Measurements from ENCODE around the gene ADCY5. TPM values are rescaled to one million over a fixed set of nuclear protein-coding genes. Genes with fewer than 3 reads are reported as not detected.

ADCY5 gene
- total RNA-seq, 1 donor from 2014 or later: 10.6 TPM

GRCh38 chr3:123392368-123392767 is 56.5 kb downstream of the ADCY5 start:
- Mint-ChIP-seq H3K9me3 (ENCODE audit: unreplicated experiment) (no peaks in the 10 kb centered on the region), H3K27ac (ENCODE audit: unreplicated experiment) (no peak overlapping the region), H3K36me3 (ENCODE audit: unreplicated experiment) (peaks cover 2% of the 10 kb centered on the region), H3K27me3 (ENCODE audit: unreplicated experiment) (peaks cover 25% of the 10 kb centered on the region), H3K4me1 (ENCODE audit: unreplicated experiment) (peaks cover 46% of the 10 kb centered on the region), H3K4me3 (ENCODE audit: unreplicated experiment) (no peak overlapping the region)
- no peak for TF ChIP-seq CTCF (IDR thresholded peaks at IDR 0.05)
- DNase-seq (ENCODE audit: extremely low spot score, unreplicated experiment): no peak

GRCh38 chr3:123390865-123391600 is 57.9 kb downstream of the ADCY5 start:
- Mint-ChIP-seq H3K4me3 (ENCODE audit: unreplicated experiment) (no peak overlapping the region), H3K9me3 (ENCODE audit: unreplicated experiment) (no peaks in the 10 kb centered on the region), H3K27ac (ENCODE audit: unreplicated experiment) (peak overlapping the region; percentile 25), H3K36me3 (ENCODE audit: unreplicated experiment) (peaks cover 2% of the 10 kb centered on the region), H3K27me3 (ENCODE audit: unreplicated experiment) (peaks cover 31% of the 10 kb centered on the region), H3K4me1 (ENCODE audit: unreplicated experiment) (peaks cover 45% of the 10 kb centered on the region)
- no peak for TF ChIP-seq CTCF (IDR thresholded peaks at IDR 0.05)
- DNase-seq (ENCODE audit: extremely low spot score, unreplicated experiment): no peak

GRCh38 chr3:123389628-123389918 is 59.3 kb downstream of the ADCY5 start:
- TF ChIP-seq CTCF (IDR thresholded peaks at IDR 0.05): no peak
- Mint-ChIP-seq H3K27ac (ENCODE audit: unreplicated experiment) (no peak overlapping the region), H3K9me3 (ENCODE audit: unreplicated experiment) (no peaks in the 10 kb centered on the region), H3K36me3 (ENCODE audit: unreplicated experiment) (peaks cover 2% of the 10 kb centered on the region), H3K4me1 (ENCODE audit: unreplicated experiment) (peaks cover 51% of the 10 kb centered on the region), H3K27me3 (ENCODE audit: unreplicated experiment) (peaks cover 30% of the 10 kb centered on the region), H3K4me3 (ENCODE audit: unreplicated experiment) (no peak overlapping the region)
- DNase-seq (ENCODE audit: extremely low spot score, unreplicated experiment): no peak

- H3K4me3 Mint-ChIP-seq (ENCODE audit: unreplicated experiment): no peak overlapping the region
- H3K36me3 Mint-ChIP-seq (ENCODE audit: unreplicated experiment): peaks cover 2% of the 10 kb centered on the region
- peaks cover 28% of the 10 kb centered on the region for H3K27me3 Mint-ChIP-seq (ENCODE audit: unreplicated experiment)
- no peak for DNase-seq (ENCODE audit: extremely low spot score, unreplicated experiment)
- H3K9me3 Mint-ChIP-seq (ENCODE audit: unreplicated experiment): no peaks in the 10 kb centered on the region
- peaks cover 55% of the 10 kb centered on the region for H3K4me1 Mint-ChIP-seq (ENCODE audit: unreplicated experiment)
- no peak overlapping the region for H3K27ac Mint-ChIP-seq (ENCODE audit: unreplicated experiment)
- no peak for TF ChIP-seq CTCF (IDR thresholded peaks at IDR 0.05)
Measured at GRCh38 chr3:123388811-123389627, 59.9 kb downstream of the ADCY5 start.

- Mint-ChIP-seq H3K4me3 (ENCODE audit: unreplicated experiment) (no peak overlapping the region), H3K9me3 (ENCODE audit: unreplicated experiment) (no peaks in the 10 kb centered on the region), H3K4me1 (ENCODE audit: unreplicated experiment) (peaks cover 65% of the 10 kb centered on the region), H3K27ac (ENCODE audit: unreplicated experiment) (no peak overlapping the region), H3K36me3 (ENCODE audit: unreplicated experiment) (peaks cover 2% of the 10 kb centered on the region), H3K27me3 (ENCODE audit: unreplicated experiment) (peaks cover 28% of the 10 kb centered on the region)
- TF ChIP-seq CTCF (IDR thresholded peaks at IDR 0.05): no peak
- no peak for DNase-seq (ENCODE audit: extremely low spot score, unreplicated experiment)
Measured at GRCh38 chr3:123388042-123388441, 60.8 kb downstream of the ADCY5 start.

Data from osteocyte (in vitro differentiated cells).